Esophagus squamous epithelium (tissue), 5 donors: ENCODE results near the gene CEP57L1. TPM values are rescaled to one million over a fixed set of nuclear protein-coding genes. Genes with fewer than 3 reads are reported as not detected.

Experiments used
- DNase-seq: peaks from one replicate; lab custom pipeline; 2025; lab: John Stamatoyannopoulos, UW
- H3K27ac ChIP-seq, 4 donors: fragments of 200-600 bp; sonication (generic); one replicate each; pipeline ENCODE4 v1.5.1; 2016 to 2019; ENCODE audit warnings: mild to moderate bottlenecking in 1 of 4
- H3K27me3 ChIP-seq, 4 donors: fragments of 200-600 bp; sonication (generic); 1 replicate in 3 of 4; 2 replicates in 1 of 4; pipeline versions ENCODE4 v1.5.1 to v1.6.0; 2017 to 2021; ENCODE audit warnings: antibody characterized with exemption in 1 of 4
- H3K36me3 ChIP-seq, 3 donors: fragments of 200-600 bp; sonication (generic); one replicate each; pipeline ENCODE4 v1.5.1; 2016 to 2019
- H3K4me1 ChIP-seq, 3 donors: fragments of 200-600 bp; sonication (generic); one replicate each; pipeline ENCODE4 v1.5.1; 2017 to 2019
- H3K4me3 ChIP-seq, 4 donors: fragments of 200-600 bp; sonication (generic); 1 replicate in 3 of 4; 2 replicates in 1 of 4; pipeline ENCODE4 v1.5.1; 2016 to 2019; ENCODE audit warnings: mild to moderate bottlenecking in 2 of 4, moderate library complexity in 1 of 4
- H3K9me3 ChIP-seq, 3 donors: fragments of 200-600 bp; sonication (generic); one replicate each; pipeline ENCODE4 v1.5.1; 2016 to 2019
- CTCF ChIP-seq, 6 experiments: fragments of 450-650 bp in 4 of 6; fragments of 200-600 bp in 2 of 6; sonication (generic) in 2 of 6; IDR thresholded peaks; one replicate each; pipeline ENCODE4 v1.5.1; 2016 to 2019; ENCODE audit warnings: antibody characterized with exemption in 6 of 6, mild to moderate bottlenecking in 4 of 6, moderate library complexity in 4 of 6
- POLR2A ChIP-seq, 4 donors: fragments of 450-650 bp; IDR thresholded peaks; one replicate each; pipeline ENCODE4 v1.6.1; 2017; ENCODE audit warnings: antibody characterized with exemption in 4 of 4, mild to moderate bottlenecking in 4 of 4, moderate library complexity in 3 of 4
- WGBS, 2 donors: methylation state at CpG; one replicate each; pipeline ENCODE4 v1.1.5; 2018; 5-methylcytosine and 5-hydroxymethylcytosine counted together
- intact Hi-C: fragments of 100-400 bp; cut with DNase I; formaldehyde crosslinking; loops from one replicate; pipeline ENCODE4 v1.15.0; 2022
- total RNA-seq, 4 donors: library from RNA; depleted of rRNA; stranded (reverse); fragments of >200 nt; gene quantifications; one replicate each; pipeline ENCODE4 v1.1.0, GENCODE V29; 2016
- donor health status: DM: yes; HTN: yes; CAD: no.

The CEP57L1 gene
- total RNA-seq, 4 donors from 2014 or later = 4.9 to 9.7 (median 7.4) TPM

GRCh38 chr6:109194880-109195279, 99.6 kb downstream of the CEP57L1 start:
- intact Hi-C loops = no loop called here
- H3K27me3 ChIP-seq = no peaks in the 10 kb centered on the region
- 56 to 61% methylated on average over 1 of the region's 1 CpG for WGBS, 2 donors

GRCh38 chr6:109197061-109197460, 101.8 kb downstream of the CEP57L1 start:
- Histone ChIP-seq H3K27me3 (no peaks in the 10 kb centered on the region), H3K36me3 (no peaks in the 10 kb centered on the region), H3K27ac (no peak overlapping the region), H3K9me3 (peaks cover 0 to 5% (median 0%) of the 10 kb centered on the region in 3 donors), H3K4me3 (no peak overlapping the region), H3K4me1 (no peaks in the 10 kb centered on the region)
- no peak for DNase-seq
- no peak for TF ChIP-seq POLR2A (IDR thresholded peaks at IDR 0.05)
- no peak for TF ChIP-seq CTCF (IDR thresholded peaks at IDR 0.05)
- WGBS, 2 donors = 64 to 67% methylated on average over 1 of the region's 1 CpG
- intact Hi-C loops = no loop called here

More at GRCh38 chr6:109194880-109195279, 99.6 kb downstream of the CEP57L1 start:
- Histone ChIP-seq H3K4me1 (no peaks in the 10 kb centered on the region), H3K9me3 (peaks cover 0 to 14% (median 12%) of the 10 kb centered on the region in 3 donors), H3K27ac (no peak overlapping the region), H3K36me3 (no peaks in the 10 kb centered on the region), H3K4me3 (no peak overlapping the region)
- DNase-seq = no peak
- no peak for TF ChIP-seq POLR2A (IDR thresholded peaks at IDR 0.05)
- TF ChIP-seq CTCF (IDR thresholded peaks at IDR 0.05) = no peak

GRCh38 chr6:109202409-109203264, 107.3 kb downstream of the CEP57L1 start:
- TF ChIP-seq CTCF (IDR thresholded peaks at IDR 0.05) (no peak), POLR2A (IDR thresholded peaks at IDR 0.05) (no peak)
- intact Hi-C loops = no loop called here
- Histone ChIP-seq H3K36me3 (no peaks in the 10 kb centered on the region), H3K27ac (no peak overlapping the region), H3K9me3 (no peaks in the 10 kb centered on the region), H3K27me3 (no peaks in the 10 kb centered on the region), H3K4me3 (no peak overlapping the region), H3K4me1 (no peaks in the 10 kb centered on the region)
- 73 to 80% methylated on average over 5 of the region's 5 CpGs for WGBS, 2 donors
- no peak for DNase-seq

GRCh38 chr6:109204511-109204910, 109.2 kb downstream of the CEP57L1 start:
- no peaks in the 10 kb centered on the region for H3K27me3 ChIP-seq
- H3K4me3 ChIP-seq = no peak overlapping the region
- intact Hi-C loops = no loop called here
- no peak overlapping the region for H3K27ac ChIP-seq
- H3K9me3 ChIP-seq = no peaks in the 10 kb centered on the region
- DNase-seq = no peak
- TF ChIP-seq CTCF (IDR thresholded peaks at IDR 0.05) (no peak), POLR2A (IDR thresholded peaks at IDR 0.05) (no peak)
- 67 to 68% methylated on average over 3 of the region's 3 CpGs for WGBS, 2 donors
- H3K4me1 ChIP-seq = no peaks in the 10 kb centered on the region
- H3K36me3 ChIP-seq = no peaks in the 10 kb centered on the region

- intact Hi-C loops = no loop called here
- Histone ChIP-seq H3K9me3 (peaks cover 0 to 7% (median 0%) of the 10 kb centered on the region in 3 donors), H3K4me1 (no peaks in the 10 kb centered on the region), H3K36me3 (no peaks in the 10 kb centered on the region), H3K27ac (no peak overlapping the region), H3K27me3 (no peaks in the 10 kb centered on the region), H3K4me3 (no peak overlapping the region)
- TF ChIP-seq POLR2A (IDR thresholded peaks at IDR 0.05) = no peak
- no peak for TF ChIP-seq CTCF (IDR thresholded peaks at IDR 0.05)
- no peak for DNase-seq
- WGBS, 2 donors = 41 to 76% methylated on average over 1 of the region's 1 CpG
Observed at GRCh38 chr6:109212683-109213082, 117.4 kb downstream of the CEP57L1 start.
